Loucy (cell line): ENCODE measurements around the gene AGTRAP.

Experiments
- H2AFZ ChIP-seq: fragments of 200-600 bp; sonication (generic); 2 replicates; pipeline ENCODE4 v1.6.0; 2016; ENCODE audit warnings: antibody characterized with exemption, mild to moderate bottlenecking, low read length, moderate library complexity
- H3F3A ChIP-seq: fragments of 200-600 bp; 2 replicates; pipeline ENCODE4 v1.6.0; 2016; ENCODE audit warnings: antibody characterized with exemption, low read depth, mild to moderate bottlenecking
- H3K27me3 ChIP-seq: fragments of 200-600 bp; sonication (generic); 2 replicates; pipeline ENCODE4 v1.6.1; 2014; ENCODE audit warnings: low read length, mild to moderate bottlenecking; ENCODE audit not compliant: insufficient read depth, poor library complexity, severe bottlenecking
- H3K36me3 ChIP-seq: fragments of 200-600 bp; sonication (generic); 2 replicates; pipeline ENCODE4 v1.6.1; 2016; ENCODE audit warnings: low read length; ENCODE audit not compliant: insufficient read depth
- H3K4me1 ChIP-seq: fragments of 200-600 bp; sonication (generic); 2 replicates; pipeline ENCODE4 v1.5.1; 2014; ENCODE audit warnings: low read length, mild to moderate bottlenecking; ENCODE audit not compliant: insufficient read depth, poor library complexity, severe bottlenecking
- H3K4me2 ChIP-seq: fragments of 200-600 bp; sonication (generic); 2 replicates; pipeline ENCODE4 v1.6.0; 2014; ENCODE audit warnings: antibody characterized with exemption, low read length, low read depth, mild to moderate bottlenecking; ENCODE audit not compliant: poor library complexity, severe bottlenecking
- H3K4me3 ChIP-seq: fragments of 200-600 bp; sonication (generic); 2 replicates; pipeline ENCODE4 v1.5.1; 2014; ENCODE audit warnings: low read length, mild to moderate bottlenecking, mixed read lengths; ENCODE audit not compliant: poor library complexity, severe bottlenecking
- H3K79me2 ChIP-seq: fragments of 200-600 bp; sonication (generic); 2 replicates; pipeline ENCODE4 v1.6.1; 2014; ENCODE audit warnings: low read length; ENCODE audit not compliant: insufficient read depth
- H3K9ac ChIP-seq: fragments of 200-600 bp; sonication (generic); 2 replicates; pipeline ENCODE4 v1.6.0; 2014; ENCODE audit warnings: mild to moderate bottlenecking, low read depth, low read length, moderate library complexity; ENCODE audit not compliant: poor library complexity, severe bottlenecking
- H3K9me2 ChIP-seq: fragments of 200-600 bp; sonication (generic); replicated peaks from 2 replicates; pipeline ENCODE4 v1.6.1; 2016; ENCODE audit warnings: low read depth, low read length, mixed read lengths
- H3K9me3 ChIP-seq: fragments of 200-600 bp; sonication (generic); 2 replicates; pipeline ENCODE4 v1.6.1; 2014; ENCODE audit warnings: mild to moderate bottlenecking, antibody characterized with exemption, low read length, low read depth; ENCODE audit not compliant: insufficient read depth
- H4K20me1 ChIP-seq: fragments of 200-600 bp; sonication (generic); 2 replicates; pipeline ENCODE4 v1.6.0; 2014; ENCODE audit warnings: antibody characterized with exemption, low read length, mild to moderate bottlenecking; ENCODE audit not compliant: insufficient read depth, poor library complexity, severe bottlenecking
- CTCF ChIP-seq: fragments of 200-600 bp; sonication (generic); conservative IDR thresholded peaks from 2 replicates; pipeline ENCODE4 v1.5.1; 2014; ENCODE audit warnings: mild to moderate bottlenecking, antibody characterized with exemption, low read length
- EZH2phosphoT487 ChIP-seq: fragments of 200-600 bp; IDR thresholded peaks from 2 replicates; pipeline ENCODE4 v1.6.1; 2018; ENCODE audit warnings: antibody characterized with exemption, mild to moderate bottlenecking, moderate library complexity, borderline replicate concordance

AGTRAP gene

GRCh38 chr1:11753555-11754208, 17.7 kb downstream of the AGTRAP start:
- no peak for TF ChIP-seq CTCF
- TF ChIP-seq EZH2phosphoT487, result no peak
- H3K79me2 ChIP-seq, result no peaks in the 10 kb centered on the region
- H3K4me1 ChIP-seq, result peaks cover 4% of the 10 kb centered on the region
- no peaks in the 10 kb centered on the region for H3K9me3 ChIP-seq
- H3K4me2 ChIP-seq, result no peak overlapping the region
- H2AFZ ChIP-seq, result no peak overlapping the region
- no peaks in the 10 kb centered on the region for H3K9me2 ChIP-seq
- H3K36me3 ChIP-seq, result no peaks in the 10 kb centered on the region
- H3K27me3 ChIP-seq, result no peaks in the 10 kb centered on the region
- no peaks in the 10 kb centered on the region for H4K20me1 ChIP-seq
- H3K4me3 ChIP-seq, result no peak overlapping the region
- H3K9ac ChIP-seq, result no peak overlapping the region
- H3F3A ChIP-seq, result no peaks in the 10 kb centered on the region

- no peaks in the 10 kb centered on the region for H3K9me2 ChIP-seq
- no peaks in the 10 kb centered on the region for H3K9me3 ChIP-seq
- no peak overlapping the region for H3K9ac ChIP-seq
- no peaks in the 10 kb centered on the region for H3K27me3 ChIP-seq
- H3K4me2 ChIP-seq, result no peak overlapping the region
- H3K4me3 ChIP-seq, result no peak overlapping the region
- no peak overlapping the region for H2AFZ ChIP-seq
- no peaks in the 10 kb centered on the region for H3K4me1 ChIP-seq
- TF ChIP-seq EZH2phosphoT487, result no peak
- TF ChIP-seq CTCF, result no peak
- H3K36me3 ChIP-seq, result no peaks in the 10 kb centered on the region
- no peaks in the 10 kb centered on the region for H3F3A ChIP-seq
- H3K79me2 ChIP-seq, result no peaks in the 10 kb centered on the region
- H4K20me1 ChIP-seq, result no peaks in the 10 kb centered on the region
Measured at GRCh38 chr1:11757047-11757446, 21.1 kb downstream of the AGTRAP start.

- H3K79me2 ChIP-seq, result no peaks in the 10 kb centered on the region
- H3K36me3 ChIP-seq, result no peaks in the 10 kb centered on the region
- no peaks in the 10 kb centered on the region for H3K4me1 ChIP-seq
- no peak overlapping the region for H3K4me2 ChIP-seq
- no peaks in the 10 kb centered on the region for H3K9me2 ChIP-seq
- H4K20me1 ChIP-seq, result no peaks in the 10 kb centered on the region
- no peaks in the 10 kb centered on the region for H3K9me3 ChIP-seq
- H3K27me3 ChIP-seq, result no peaks in the 10 kb centered on the region
- no peak overlapping the region for H3K4me3 ChIP-seq
- TF ChIP-seq CTCF (no peak), EZH2phosphoT487 (no peak)
- no peak overlapping the region for H3K9ac ChIP-seq
- H3F3A ChIP-seq, result no peaks in the 10 kb centered on the region
- H2AFZ ChIP-seq, result no peak overlapping the region
Measured at GRCh38 chr1:11759791-11760190, 23.9 kb downstream of the AGTRAP start.
